HAP-1 (cell line): ENCODE measurements around the gene BPTF.
"Not testable (repeated sequence)": the region's sequence is repeated elsewhere in the genome, so short reads cannot be mapped to it uniquely, and the experiment has no call there.

Source experiments
- DNase-seq, 2 experiments: peaks; one replicate each; pipeline ENCODE4 v3.0.0-alpha.2; 2016 to 2020; ENCODE audit warnings: low spot score in 2 of 2
- H3K27me3 ChIP-seq: fragments of 250-450 bp; sonication (Bioruptor Pico); 2 replicates; pipeline ENCODE4 v1.5.1; 2020; ENCODE audit warnings: low read depth, mild to moderate bottlenecking, moderate library complexity
- H3K36me3 ChIP-seq: fragments of 250-450 bp; sonication (Bioruptor Pico); replicated peaks from 2 replicates; pipeline ENCODE4 v1.5.1; 2020; ENCODE audit warnings: mild to moderate bottlenecking
- H3K4me1 ChIP-seq: fragments of 250-450 bp; sonication (Bioruptor Pico); 2 replicates; pipeline ENCODE4 v1.5.1; 2020; ENCODE audit warnings: mild to moderate bottlenecking
- H3K4me3 ChIP-seq: fragments of 250-450 bp; sonication (Bioruptor Pico); 2 replicates; pipeline ENCODE4 v1.5.1; 2020; ENCODE audit warnings: mild to moderate bottlenecking, moderate library complexity
- H3K9me3 ChIP-seq: fragments of 250-450 bp; sonication (Bioruptor Pico); 2 replicates; pipeline ENCODE4 v1.5.1; 2020; ENCODE audit warnings: mild to moderate bottlenecking, moderate library complexity
- in situ Hi-C: fragments of 300-500 bp; cut with MboI; formaldehyde crosslinking; loops from 3 replicates; pipeline ENCODE4 v1.14.3; 2020; ENCODE audit warnings: low sequenced_read_pairs, inconsistent platforms, mixed read lengths

BPTF gene

DNA sequence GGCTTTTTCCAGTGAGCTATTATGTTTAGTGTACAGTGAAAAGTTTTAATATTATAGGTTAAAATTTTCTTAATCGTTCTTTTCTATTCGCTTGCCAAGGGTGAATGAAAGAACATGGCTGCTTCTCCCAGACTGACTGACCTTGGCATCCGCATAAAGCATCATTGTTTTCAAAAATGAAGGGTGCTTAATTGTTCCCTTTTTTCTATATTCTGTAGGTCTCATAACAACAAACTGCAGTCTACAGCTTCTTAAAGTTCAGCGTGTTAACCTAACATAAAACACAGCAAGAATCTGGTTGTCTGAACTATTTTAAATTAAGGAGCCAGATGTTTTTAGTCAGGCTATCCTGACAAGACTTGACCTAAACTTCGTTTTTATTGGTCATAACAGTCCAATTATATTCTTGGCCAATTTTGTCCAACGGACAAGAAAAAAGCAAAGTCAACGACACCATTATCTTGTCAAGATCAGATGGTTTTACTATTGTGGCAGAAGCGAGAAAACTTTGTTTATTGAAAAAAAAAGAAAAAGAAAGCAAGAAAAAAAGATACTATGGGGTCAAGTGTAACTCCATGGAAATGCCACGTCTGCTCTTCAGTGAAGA is 156.8 kb downstream of the BPTF start:
- in situ Hi-C loops: loop anchor here (25.0 kb wide), 1 partner anchor 780 kb away; no protein-coding TSS in a partner anchor
- Histone ChIP-seq H3K4me3 (no peak overlapping the region), H3K36me3 (no peaks in the 10 kb centered on the region; the same call in 1 of the 2 replicates), H3K9me3 (no peaks in the 10 kb centered on the region), H3K27me3 (no peaks in the 10 kb centered on the region), H3K4me1 (no peaks in the 10 kb centered on the region)
- DNase-seq: no peak

DNA sequence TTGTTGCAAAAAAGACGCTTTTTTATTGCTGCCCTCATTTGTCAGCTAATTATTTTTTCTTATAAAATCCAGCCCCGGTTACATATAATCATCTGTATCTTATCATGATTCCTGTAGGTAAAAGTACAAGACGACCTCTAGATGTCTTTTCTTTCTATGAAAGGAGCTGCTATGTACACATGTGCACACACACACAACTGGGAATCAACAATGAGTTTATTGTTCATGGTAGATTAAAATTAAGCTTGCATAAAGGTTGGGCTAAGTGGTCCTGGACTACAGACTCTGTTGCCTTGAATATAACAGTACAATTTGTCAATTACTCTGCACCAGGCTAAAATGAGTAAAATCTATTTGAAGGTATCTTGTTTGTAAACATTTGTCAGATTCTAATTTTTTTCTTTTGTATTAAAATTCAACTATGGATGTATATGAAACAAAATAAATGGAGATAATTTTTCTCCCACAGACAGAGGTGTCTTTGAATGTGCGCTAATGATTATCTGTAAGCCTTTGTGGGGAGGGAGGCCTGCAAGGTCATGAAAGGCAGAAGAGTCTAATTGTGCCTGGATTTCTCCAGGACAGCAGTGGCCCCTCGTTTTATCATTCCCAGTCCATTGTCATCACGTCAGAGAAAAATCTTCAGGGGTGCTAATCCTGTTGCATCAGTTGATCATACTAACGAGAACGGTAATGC is 157.5 kb downstream of the BPTF start:
- in situ Hi-C loops: loop anchor here (25.0 kb wide), 1 partner anchor 779 kb away; no protein-coding TSS in a partner anchor
- no peak for DNase-seq
- Histone ChIP-seq H3K36me3 (no peaks in the 10 kb centered on the region; the same call in 1 of the 2 replicates), H3K4me1 (no peaks in the 10 kb centered on the region), H3K4me3 (no peak overlapping the region), H3K9me3 (no peaks in the 10 kb centered on the region), H3K27me3 (no peaks in the 10 kb centered on the region)

DNA sequence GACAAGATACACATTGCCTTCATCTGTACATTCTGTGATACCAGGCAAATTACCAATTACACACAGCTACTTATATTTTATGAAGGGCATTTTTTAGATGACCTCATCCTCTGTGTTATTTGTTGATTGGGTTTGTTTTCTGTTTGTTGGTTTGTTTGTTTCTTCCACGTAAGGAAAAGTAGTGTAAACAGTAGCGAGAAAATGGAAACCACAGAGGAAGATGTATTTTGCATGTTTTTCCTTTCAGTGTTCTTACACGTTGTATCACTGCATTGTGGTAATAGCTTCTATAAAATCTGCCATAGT is 158.0 kb downstream of the BPTF start:
- Histone ChIP-seq H3K4me1 (no peaks in the 10 kb centered on the region), H3K36me3 (no peaks in the 10 kb centered on the region; the same call in 1 of the 2 replicates), H3K27me3 (no peaks in the 10 kb centered on the region), H3K4me3 (no peak overlapping the region), H3K9me3 (no peaks in the 10 kb centered on the region)
- DNase-seq: no peak
- in situ Hi-C loops: loop anchor here (25.0 kb wide), 1 partner anchor 779 kb away; no protein-coding TSS in a partner anchor

DNA sequence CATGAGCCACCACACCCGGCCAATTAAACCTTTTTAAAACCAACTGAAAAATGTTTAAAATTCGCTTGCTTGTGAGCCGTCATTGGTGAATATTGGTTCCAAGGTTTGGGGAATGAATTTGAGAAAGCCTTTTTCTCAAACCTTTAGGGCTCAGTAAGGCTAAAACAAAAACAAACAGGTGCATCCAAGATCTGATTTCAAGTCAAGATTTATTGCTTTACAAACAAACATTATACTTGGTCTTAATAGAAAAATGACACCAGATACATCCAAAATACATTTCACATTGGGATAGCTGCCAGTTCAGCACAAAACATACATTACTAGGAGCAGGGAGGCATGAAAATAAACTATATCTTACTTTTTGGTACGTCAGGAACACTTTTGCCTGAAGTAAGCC is 165.6 kb downstream of the BPTF start:
- Histone ChIP-seq H3K9me3 (no peaks in the 10 kb centered on the region; the same call in 1 of the 2 replicates), H3K36me3 (peaks cover 3% of the 10 kb centered on the region; the same call in 1 of the 2 replicates), H3K4me1 (peaks cover 19% of the 10 kb centered on the region), H3K27me3 (no peaks in the 10 kb centered on the region), H3K4me3 (no peak overlapping the region)
- in situ Hi-C loops: loop anchor here (25.0 kb wide), 1 partner anchor 771 kb away; no protein-coding TSS in a partner anchor
- no peak for DNase-seq

DNA sequence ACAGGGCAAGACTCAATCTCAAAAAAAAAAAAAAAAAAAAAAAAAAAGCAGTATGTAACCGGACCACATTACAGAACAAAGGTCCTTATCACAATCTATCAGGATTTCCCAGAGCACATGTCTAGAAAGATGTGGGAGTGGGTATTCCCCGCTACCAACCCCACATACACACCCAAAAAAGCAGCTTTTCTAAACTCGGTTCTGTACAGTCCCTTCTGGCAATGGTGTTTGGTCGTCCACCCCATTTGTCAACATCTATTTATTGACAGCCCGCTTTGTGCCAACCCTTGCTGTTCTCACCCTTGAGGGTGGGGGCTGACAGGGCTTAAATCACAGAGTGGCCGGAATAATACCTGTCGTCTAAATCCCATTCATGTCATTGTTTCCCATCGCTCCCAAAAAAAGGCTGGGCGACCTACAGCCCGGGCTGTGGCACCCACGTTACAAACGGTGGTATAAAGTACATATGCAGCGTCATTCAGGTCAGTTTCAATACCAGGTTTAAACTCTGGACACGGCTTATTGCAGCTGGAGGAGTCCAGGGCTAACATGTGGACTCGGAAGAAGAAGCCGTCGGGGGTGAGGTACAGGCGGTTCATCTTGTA is 167.3 kb downstream of the BPTF start:
- Histone ChIP-seq H3K4me3 (peak overlapping the region; percentile 80), H3K4me1 (peaks cover 23% of the 10 kb centered on the region), H3K36me3 (peaks cover 3% of the 10 kb centered on the region; the same call in 1 of the 2 replicates), H3K9me3 (no peaks in the 10 kb centered on the region; the same call in 1 of the 2 replicates), H3K27me3 (no peaks in the 10 kb centered on the region)
- peak in 1 of 2 experiments; percentile 34 for DNase-seq
- in situ Hi-C loops: loop anchor here (25.0 kb wide), 1 partner anchor 770 kb away; no protein-coding TSS in a partner anchor

DNA sequence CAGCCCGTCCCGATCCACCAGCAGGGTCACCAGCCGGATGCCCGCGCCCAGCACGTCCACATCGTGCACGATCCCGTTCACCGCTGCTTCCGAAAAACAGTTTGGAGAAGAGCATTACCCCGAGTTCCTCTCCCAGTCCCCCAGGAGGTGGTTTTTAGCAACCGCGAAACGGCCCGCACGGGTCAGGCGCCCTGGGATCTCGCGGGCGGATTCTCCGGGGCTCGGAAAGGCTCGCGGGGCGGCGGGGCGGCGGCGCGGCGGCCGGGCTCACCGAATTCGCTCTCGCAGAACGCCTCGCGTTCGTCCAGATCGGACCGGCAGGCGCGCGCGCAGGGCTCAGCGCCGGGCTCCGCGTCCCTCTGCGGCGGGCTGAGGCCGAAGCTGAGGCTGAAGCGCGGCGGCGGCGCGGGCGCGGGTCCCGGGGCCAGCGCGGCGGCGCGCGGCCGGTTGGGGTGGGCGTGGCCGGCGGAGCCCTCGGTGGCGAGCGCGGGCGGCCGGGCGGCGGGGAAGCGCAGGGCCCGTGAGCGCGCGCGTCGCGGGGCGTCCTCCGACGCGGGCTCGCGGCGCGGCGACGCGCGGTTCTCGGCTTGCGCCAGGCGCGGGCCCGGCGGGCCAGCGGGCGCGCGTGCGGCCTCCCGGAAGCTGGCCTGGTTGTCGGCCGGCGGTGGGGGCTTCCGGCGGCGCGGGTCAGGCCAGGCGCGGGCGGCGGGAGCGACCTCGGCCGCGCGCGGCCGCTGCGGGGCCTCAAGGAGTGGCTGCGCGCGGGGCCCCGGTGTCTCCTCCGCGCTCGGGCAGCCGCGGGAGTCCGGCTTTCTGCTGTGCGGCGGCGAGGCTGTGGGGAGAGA is 168.1 kb downstream of the BPTF start:
- H3K27me3 ChIP-seq: no peaks in the 10 kb centered on the region
- H3K36me3 ChIP-seq: peaks cover 3% of the 10 kb centered on the region; the same call in 1 of the 2 replicates
- H3K4me1 ChIP-seq: peaks cover 23% of the 10 kb centered on the region
- H3K4me3 ChIP-seq: peak overlapping the region; percentile 80
- in situ Hi-C loops: loop anchor here (25.0 kb wide), 1 partner anchor 769 kb away; no protein-coding TSS in a partner anchor
- no peaks in the 10 kb centered on the region; the same call in 1 of the 2 replicates for H3K9me3 ChIP-seq
- peak; percentile 76 to 84 for DNase-seq

DNA sequence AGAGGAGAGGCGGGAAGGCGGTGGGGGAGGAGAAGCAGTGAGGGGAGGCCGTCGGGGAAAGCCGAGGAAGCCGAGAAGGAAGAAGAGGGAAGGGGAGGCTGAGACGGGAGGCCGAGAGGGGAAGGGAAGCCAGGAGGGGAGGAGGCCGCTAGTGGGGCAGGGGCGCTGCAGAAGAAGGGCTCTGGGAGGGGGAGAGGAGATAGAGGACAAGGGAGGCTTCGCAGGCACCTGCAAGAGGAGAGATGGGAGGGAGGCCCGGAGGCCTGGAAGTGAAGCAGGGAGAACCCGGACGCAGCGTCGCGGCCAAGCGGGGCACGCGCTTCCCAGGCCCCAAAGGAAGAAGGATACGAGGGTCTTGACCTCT is 168.7 kb downstream of the BPTF start:
- H3K27me3 ChIP-seq: no peaks in the 10 kb centered on the region
- in situ Hi-C loops: loop anchor here (25.0 kb wide), 1 partner anchor 768 kb away; no protein-coding TSS in a partner anchor
- H3K4me3 ChIP-seq: peak overlapping the region; percentile 71
- no peaks in the 10 kb centered on the region; the same call in 1 of the 2 replicates for H3K9me3 ChIP-seq
- peaks cover 23% of the 10 kb centered on the region for H3K4me1 ChIP-seq
- no peak for DNase-seq
- peaks cover 3% of the 10 kb centered on the region; the same call in 1 of the 2 replicates for H3K36me3 ChIP-seq

DNA sequence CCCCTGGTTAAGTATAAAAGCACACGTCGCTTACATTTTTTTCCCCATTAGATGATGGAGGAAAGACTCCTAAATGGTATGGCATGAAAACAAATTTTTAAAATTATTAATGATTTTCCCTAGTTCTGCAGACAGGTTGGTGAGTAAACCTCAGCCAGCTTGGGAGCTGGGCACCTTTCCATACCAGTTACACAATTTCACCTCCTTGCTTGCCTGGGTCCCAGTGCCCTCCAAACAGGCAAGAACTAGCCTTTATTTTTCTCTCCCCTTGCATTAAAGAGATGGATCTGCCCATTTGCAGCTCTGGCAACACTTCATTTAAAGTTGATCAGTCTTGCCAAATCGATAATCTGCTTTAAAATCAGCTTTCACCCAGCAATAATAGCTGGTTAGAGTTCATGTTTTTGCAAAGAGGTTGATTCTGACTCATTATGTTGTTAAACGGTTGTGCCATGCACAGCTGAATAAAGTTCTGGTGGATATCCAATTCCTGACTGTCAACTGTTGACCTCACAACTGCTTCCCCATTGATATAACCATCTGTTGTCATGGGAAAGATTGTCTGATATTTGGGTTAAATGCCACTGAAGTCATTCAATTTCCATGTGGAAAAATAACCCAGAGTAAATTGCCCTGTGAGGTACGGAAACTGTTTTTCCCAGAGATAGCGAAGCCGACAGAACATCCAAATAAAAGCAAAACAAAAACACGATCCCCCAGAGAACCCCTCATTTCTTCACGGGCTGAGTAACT is 169.7 kb downstream of the BPTF start:
- H3K4me3 ChIP-seq: peak overlapping the region; percentile 35
- in situ Hi-C loops: loop anchor here (25.0 kb wide), 1 partner anchor 767 kb away; no protein-coding TSS in a partner anchor
- DNase-seq: peak in 1 of 2 experiments; percentile 22
- no peaks in the 10 kb centered on the region; the same call in 1 of the 2 replicates for H3K9me3 ChIP-seq
- peaks cover 3% of the 10 kb centered on the region; the same call in 1 of the 2 replicates for H3K36me3 ChIP-seq
- no peaks in the 10 kb centered on the region for H3K27me3 ChIP-seq
- H3K4me1 ChIP-seq: peaks cover 23% of the 10 kb centered on the region

DNA sequence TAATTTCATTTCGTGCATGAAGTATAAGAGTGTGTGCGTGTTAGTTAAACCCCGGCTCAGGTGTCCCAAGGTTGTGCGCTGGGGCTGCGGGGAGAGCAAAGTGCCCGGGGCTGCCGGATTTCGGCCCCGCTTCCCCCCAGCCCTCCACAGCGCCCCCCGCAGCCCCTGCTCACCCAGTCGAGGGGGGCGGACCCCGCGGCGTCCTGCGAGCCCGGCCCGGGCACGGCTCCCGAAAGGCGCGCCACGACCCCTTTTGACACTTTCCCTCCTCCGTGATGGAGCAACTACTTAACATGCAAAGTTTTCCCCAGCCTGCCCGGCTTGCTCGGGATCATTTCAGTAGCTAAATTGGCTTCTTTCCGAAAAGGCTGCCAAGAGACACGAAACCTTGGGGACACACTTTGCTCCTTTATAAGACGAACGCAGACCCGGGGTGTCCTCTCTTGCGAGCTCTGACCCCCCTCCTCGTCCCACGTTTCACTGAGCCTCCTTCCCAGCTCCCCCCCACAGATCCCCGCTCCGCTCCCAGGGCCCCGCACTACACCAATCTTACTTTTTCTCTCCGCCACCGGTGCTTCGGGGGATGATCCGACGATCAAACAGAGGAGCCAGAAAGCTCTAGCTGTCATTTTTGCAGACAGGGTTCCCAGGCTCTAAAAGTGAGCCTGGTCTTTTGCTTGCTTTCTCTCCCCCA is 170.4 kb downstream of the BPTF start:
- Histone ChIP-seq H3K4me1 (peaks cover 23% of the 10 kb centered on the region), H3K36me3 (peaks cover 3% of the 10 kb centered on the region; the same call in 1 of the 2 replicates), H3K9me3 (no peaks in the 10 kb centered on the region; the same call in 1 of the 2 replicates), H3K4me3 (peak overlapping the region; percentile 35), H3K27me3 (no peaks in the 10 kb centered on the region)
- in situ Hi-C loops: loop anchor here (25.0 kb wide), 1 partner anchor 767 kb away; no protein-coding TSS in a partner anchor
- peak; percentile 38 to 65 for DNase-seq

DNA sequence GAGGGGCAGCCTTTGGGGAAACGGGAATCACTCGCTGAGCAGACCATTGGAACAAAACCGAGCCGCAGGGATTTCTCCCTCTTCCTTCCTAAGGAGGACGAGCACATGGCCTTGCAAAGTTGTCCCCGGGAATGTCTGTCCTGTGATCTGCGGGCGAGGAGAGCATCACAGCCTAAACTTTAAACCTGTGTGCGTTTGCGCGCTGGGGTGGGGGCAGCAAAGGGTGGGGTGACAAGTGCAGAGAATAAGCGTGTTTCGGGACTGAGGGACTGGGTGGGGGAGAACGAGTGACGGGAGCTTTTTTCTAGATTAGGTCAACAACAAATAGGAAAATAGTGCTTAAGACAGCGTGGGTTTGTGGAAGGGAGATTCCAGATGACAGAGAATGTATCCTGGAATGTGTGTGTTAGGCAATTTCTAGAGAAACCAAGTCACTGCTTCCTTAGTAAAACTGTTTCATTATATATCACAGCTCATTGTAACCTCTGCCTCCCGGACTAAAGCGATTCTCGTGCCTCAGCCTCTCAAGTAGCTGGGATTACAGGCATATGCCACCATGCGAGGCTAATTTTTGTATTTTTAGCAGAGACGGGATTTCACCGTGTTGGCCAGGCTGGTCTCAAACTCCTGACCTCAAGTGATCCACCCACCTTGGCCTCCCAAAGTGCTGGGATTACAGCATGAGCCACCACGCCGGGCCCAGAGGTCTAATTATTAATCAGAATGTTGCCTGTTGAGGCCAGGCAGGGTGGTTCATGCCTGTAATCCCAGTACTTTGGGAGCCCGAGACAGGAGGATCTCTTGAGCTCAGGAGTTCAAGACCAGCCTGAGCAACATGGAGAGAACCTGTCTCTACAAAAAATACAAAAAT is 171.2 kb downstream of the BPTF start, which contains the start of gene C17orf58:
Gene C17orf58 (minus strand): TSS at position 169 of the 871 bp plus-strand sequence. CDS start 271 bp downstream, outside the sequence.
- H3K4me3 ChIP-seq: peak within 1 kb of the TSS; percentile 35
- H3K36me3 ChIP-seq, H3K27me3 ChIP-seq, H3K9me3 ChIP-seq: not testable (repeated sequence)
- in situ Hi-C loops: loop anchor here (25.0 kb wide), 1 partner anchor 766 kb away; no protein-coding TSS in a partner anchor
- peaks cover 23% of the 10 kb centered on the region for H3K4me1 ChIP-seq
- peak in 1 of 2 experiments; percentile 41 for DNase-seq

DNA sequence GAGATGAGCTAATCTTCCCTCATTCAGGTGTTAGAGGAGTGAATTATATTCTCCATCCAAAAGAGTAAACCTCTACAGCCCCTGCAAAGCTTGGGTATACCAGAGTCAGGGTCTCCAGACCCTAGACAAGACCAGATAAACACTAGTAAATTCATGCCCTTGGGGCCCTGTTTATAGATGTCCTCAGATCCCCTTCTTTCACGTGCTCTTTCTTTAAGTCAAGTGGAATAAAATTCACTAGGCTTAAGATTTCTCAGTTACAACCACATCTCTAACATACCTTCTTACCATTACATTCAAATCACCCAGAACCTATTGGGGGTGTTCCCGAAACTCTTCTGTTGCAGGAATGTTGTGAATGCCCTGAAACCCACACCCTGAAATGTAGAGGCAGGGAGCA is 173.2 kb downstream of the BPTF start:
- no peaks in the 10 kb centered on the region for H3K27me3 ChIP-seq
- peaks cover 17% of the 10 kb centered on the region for H3K4me1 ChIP-seq
- in situ Hi-C loops: loop anchor here (25.0 kb wide), 1 partner anchor 764 kb away; no protein-coding TSS in a partner anchor
- no peak for DNase-seq
- no peaks in the 10 kb centered on the region for H3K36me3 ChIP-seq
- H3K4me3 ChIP-seq: no peak overlapping the region
- H3K9me3 ChIP-seq: no peaks in the 10 kb centered on the region
